Breast epithelium (tissue), 4 donors: ENCODE results near the gene LAIR2. TPM values are rescaled to one million over a fixed set of nuclear protein-coding genes. Genes with fewer than 3 reads are reported as not detected.

Experiments used
- DNase-seq, 2 donors: peaks; one replicate each; pipeline ENCODE4 v3.0.0-alpha.2; 2019; ENCODE audit warnings: low spot score in 2 of 2
- H3K27ac ChIP-seq, 2 donors: fragments of 200-600 bp; sonication (generic) in 1 of 2; one replicate each; pipeline ENCODE4 v1.5.1; 2016 to 2019; ENCODE audit warnings: mild to moderate bottlenecking in 1 of 2
- H3K27me3 ChIP-seq, 2 donors: fragments of 200-600 bp; sonication (generic) in 1 of 2; one replicate each; pipeline versions ENCODE4 v1.5.1 to v1.6.0; 2017 to 2019; ENCODE audit warnings: control low read depth in 1 of 2, mild to moderate bottlenecking in 1 of 2
- H3K36me3 ChIP-seq: fragments of 200-600 bp; one replicate; pipeline ENCODE4 v1.5.1; 2019
- H3K4me1 ChIP-seq, 2 donors: fragments of 200-600 bp; sonication (generic); one replicate each; pipeline ENCODE4 v1.5.1; 2016 to 2019; ENCODE audit warnings: control low read depth in 1 of 2
- H3K4me3 ChIP-seq, 3 donors: fragments of 200-600 bp; sonication (generic); 1 replicate in 2 of 3; 2 replicates in 1 of 3; pipeline ENCODE4 v1.5.1; 2016 to 2019; ENCODE audit warnings: mild to moderate bottlenecking in 3 of 3, moderate library complexity in 2 of 3
- H3K9me3 ChIP-seq, 2 donors: fragments of 200-600 bp; sonication (generic) in 1 of 2; one replicate each; pipeline ENCODE4 v1.5.1; 2016 to 2019; ENCODE audit warnings: control low read depth in 1 of 2
- CTCF ChIP-seq, 3 donors: fragments of 450-650 bp; IDR thresholded peaks; one replicate each; pipeline ENCODE4 v1.5.1; 2016 to 2017; ENCODE audit warnings: antibody characterized with exemption in 3 of 3, mild to moderate bottlenecking in 3 of 3, moderate library complexity in 3 of 3
- POLR2A ChIP-seq: fragments of 450-650 bp; IDR thresholded peaks from one replicate; pipeline ENCODE4 v1.6.1; 2016; ENCODE audit warnings: antibody characterized with exemption, mild to moderate bottlenecking, moderate library complexity
- POLR2AphosphoS5 ChIP-seq, 3 donors: sonication (generic); formaldehyde crosslinking; IDR thresholded peaks; one replicate each; pipeline ENCODE4 v1.6.1; 2017; ENCODE audit warnings: antibody characterized with exemption in 3 of 3
- intact Hi-C: fragments of 100-400 bp; cut with DNase I; formaldehyde crosslinking; loops from one replicate; pipeline ENCODE4 v1.15.1; 2023; ENCODE audit warnings: low total_unique reads
- total RNA-seq, 3 donors: library from RNA; depleted of rRNA; stranded (reverse); fragments of >200 nt; gene quantifications; one replicate each; pipeline ENCODE4 v1.1.0, GENCODE V29; 2016

Gene LAIR2
- total RNA-seq, 3 donors from 2014 or later = not detected

GRCh38 chr19:54456423-54457373, 45.9 kb upstream of the LAIR2 start:
- Histone ChIP-seq H3K27ac (no peak overlapping the region), H3K9me3 (no peaks in the 10 kb centered on the region), H3K4me1 (no peaks in the 10 kb centered on the region), H3K4me3 (no peak overlapping the region), H3K27me3 (no peaks in the 10 kb centered on the region), H3K36me3 (peaks cover 59% of the 10 kb centered on the region)
- no peak for DNase-seq
- TF ChIP-seq POLR2A (no peak), CTCF (IDR thresholded peaks at IDR 0.05) (no peak), POLR2AphosphoS5 (IDR thresholded peaks at IDR 0.05) (no peak)
- intact Hi-C loops = no loop called here

- Histone ChIP-seq H3K27ac (no peak overlapping the region), H3K4me3 (no peak overlapping the region), H3K9me3 (no peaks in the 10 kb centered on the region), H3K36me3 (peaks cover 52% of the 10 kb centered on the region), H3K4me1 (peaks cover 0 to 7% of the 10 kb centered on the region in 2 donors), H3K27me3 (no peaks in the 10 kb centered on the region)
- DNase-seq = no peak
- intact Hi-C loops = no loop called here
- TF ChIP-seq POLR2AphosphoS5 (IDR thresholded peaks at IDR 0.05) (no peak), POLR2A (no peak), CTCF (IDR thresholded peaks at IDR 0.05) (no peak)
Measured at GRCh38 chr19:54457773-54458647, 44.6 kb upstream of the LAIR2 start.

GRCh38 chr19:54458648-54459281, 43.9 kb upstream of the LAIR2 start:
- intact Hi-C loops = no loop called here
- peaks cover 52% of the 10 kb centered on the region for H3K36me3 ChIP-seq
- no peaks in the 10 kb centered on the region for H3K27me3 ChIP-seq
- no peak overlapping the region for H3K4me3 ChIP-seq
- H3K9me3 ChIP-seq = no peaks in the 10 kb centered on the region
- TF ChIP-seq POLR2A (no peak), POLR2AphosphoS5 (IDR thresholded peaks at IDR 0.05) (no peak), CTCF (IDR thresholded peaks at IDR 0.05) (no peak)
- H3K4me1 ChIP-seq = peaks cover 0 to 7% of the 10 kb centered on the region in 2 donors
- no peak overlapping the region for H3K27ac ChIP-seq
- DNase-seq = no peak

- peak overlapping the region in 1 of 2 donors; percentile 57 for H3K27ac ChIP-seq
- peaks cover 0 to 7% of the 10 kb centered on the region in 2 donors for H3K4me1 ChIP-seq
- no peak for TF ChIP-seq POLR2A
- no peak overlapping the region for H3K4me3 ChIP-seq
- H3K27me3 ChIP-seq = no peaks in the 10 kb centered on the region
- no peak for DNase-seq
- H3K36me3 ChIP-seq = peaks cover 52% of the 10 kb centered on the region
- H3K9me3 ChIP-seq = no peaks in the 10 kb centered on the region
- intact Hi-C loops = no loop called here
Measured at GRCh38 chr19:54459282-54460229, 43.1 kb upstream of the LAIR2 start.
